ENCODE measurements around the gene TMEM63A.
A peak's percentile ranks its signal among the peaks of the same experiment; 100 is the strongest.

Gene TMEM63A

GRCh38 chr1:225863167-225863566 lies 19.0 kb downstream of the TMEM63A start:
- peak; percentile 35 for DNase-seq

- DNase-seq = no peak
Observed at GRCh38 chr1:225862581-225862950, 19.6 kb downstream of the TMEM63A start.

- DNase-seq = no peak
Observed at GRCh38 chr1:225861834-225862580, 20.2 kb downstream of the TMEM63A start.

GRCh38 chr1:225860876-225861441 lies 21.2 kb downstream of the TMEM63A start:
- DNase-seq = no peak

DNA sequence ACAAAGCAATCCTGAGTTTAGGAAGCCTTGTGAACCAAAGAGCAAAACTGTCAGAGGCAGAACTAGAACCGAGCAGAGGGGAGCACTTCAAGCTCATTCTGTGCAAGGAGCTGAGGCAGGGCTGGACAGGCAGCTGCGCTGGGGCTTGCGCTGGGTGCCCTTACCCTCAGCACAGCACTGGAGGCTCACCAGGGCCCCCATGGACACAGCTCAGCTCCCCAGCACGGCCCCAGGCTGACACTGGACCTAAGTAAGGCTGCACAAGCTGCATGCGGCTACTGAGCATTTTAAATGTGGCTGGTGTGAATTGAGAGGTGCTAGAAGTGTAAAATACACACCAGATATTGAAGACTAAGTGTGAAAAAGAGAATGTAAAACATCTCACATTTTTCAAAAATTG lies 22.1 kb downstream of the TMEM63A start:
- no peak for DNase-seq

DNA sequence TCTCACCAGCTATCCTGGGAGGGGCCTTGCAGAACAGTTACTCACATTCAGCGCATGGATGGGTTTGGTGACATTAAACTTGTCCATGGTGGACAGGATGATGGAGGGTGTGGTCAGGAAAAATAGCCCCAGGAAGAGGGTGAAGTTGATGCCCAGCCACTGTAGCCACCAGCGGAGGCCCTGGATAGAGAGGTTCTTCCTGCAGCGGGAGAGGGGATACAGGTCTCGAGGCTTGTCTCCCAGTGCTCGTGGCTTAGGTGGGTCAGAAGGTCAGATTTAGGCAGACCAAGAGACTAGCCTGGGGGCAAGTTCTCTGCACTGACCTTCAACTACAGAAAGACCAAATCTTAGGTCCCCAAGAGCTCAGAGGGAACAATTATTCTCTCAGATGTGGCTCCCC lies 23.0 kb downstream of the TMEM63A start:
- no peak for DNase-seq

DNA sequence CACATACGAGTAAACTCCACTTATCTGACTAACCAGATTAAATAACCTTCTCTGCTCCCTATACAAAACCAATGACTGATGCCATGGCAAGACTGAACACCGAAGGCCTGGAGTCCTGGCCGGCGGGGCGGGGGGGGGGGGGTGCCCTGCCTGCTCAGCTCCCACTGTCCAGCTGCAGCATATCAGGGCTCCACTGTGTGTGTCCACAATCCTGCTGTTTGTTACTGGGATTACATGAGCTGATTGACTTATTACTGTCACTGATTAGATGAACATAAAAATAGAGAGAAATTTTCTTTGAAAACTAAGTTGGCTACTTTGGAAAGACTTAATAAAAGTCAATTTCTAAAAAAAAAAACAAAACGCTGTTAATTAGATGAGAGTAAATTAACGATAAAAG lies 24.9 kb downstream of the TMEM63A start:
- DNase-seq = no peak

- no peak for DNase-seq
Observed at GRCh38 chr1:225855503-225856300, 26.5 kb downstream of the TMEM63A start.

DNA sequence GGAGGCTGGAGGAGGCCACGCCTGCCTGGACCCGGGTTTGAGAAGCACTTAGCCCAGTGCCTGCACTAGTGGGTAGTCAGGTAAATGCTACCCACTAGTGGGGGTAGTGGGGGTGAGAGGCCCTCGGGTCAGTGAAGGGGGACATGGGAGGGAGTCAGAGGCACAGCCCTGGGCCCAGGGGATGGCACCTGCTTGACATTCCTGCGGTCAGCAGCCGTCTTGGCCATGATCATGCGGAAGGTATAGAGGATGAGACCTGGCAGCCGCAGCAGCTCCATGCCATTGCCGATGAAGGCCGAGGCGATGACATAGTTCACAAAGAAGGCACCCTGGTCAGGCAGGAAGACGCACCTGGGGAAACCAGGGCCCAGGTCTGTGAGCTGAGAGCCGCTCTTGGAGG lies 28.7 kb downstream of the TMEM63A start:
- no peak for DNase-seq

DNA sequence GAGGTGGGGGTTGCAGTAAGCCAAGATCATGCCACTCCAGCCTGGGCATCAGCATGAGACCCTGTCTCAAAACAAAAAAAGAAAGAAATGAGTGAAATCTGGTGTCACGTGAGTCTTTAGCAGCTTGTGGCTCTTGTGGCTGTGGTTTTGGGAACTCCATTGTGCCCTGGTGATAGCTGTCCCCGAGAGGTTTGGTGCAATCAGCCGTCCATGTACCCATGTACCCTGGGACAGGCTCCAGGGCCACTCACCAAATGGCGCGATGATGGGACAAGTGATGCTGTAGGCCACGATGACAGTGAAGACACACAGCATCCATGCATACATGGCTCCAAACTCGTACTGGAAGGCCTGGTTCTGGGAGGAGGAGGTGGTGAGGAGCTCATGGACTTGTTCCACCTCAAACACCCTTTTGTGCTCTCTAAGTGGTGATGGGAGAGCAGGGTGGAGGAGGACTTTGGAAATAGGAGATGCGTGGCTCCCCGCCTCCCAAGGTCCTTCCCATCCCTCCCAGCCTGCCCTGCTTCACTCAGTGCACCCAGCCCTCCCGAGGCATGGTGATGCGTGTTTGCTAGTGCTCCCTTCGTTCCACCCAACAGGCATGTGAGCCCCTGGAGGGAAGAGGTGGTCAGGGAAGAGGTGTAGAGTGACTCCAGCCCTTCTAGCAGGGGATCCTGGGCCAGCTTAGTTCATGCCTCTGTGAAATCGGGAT lies 29.6 kb downstream of the TMEM63A start:
- DNase-seq = no peak

DNA sequence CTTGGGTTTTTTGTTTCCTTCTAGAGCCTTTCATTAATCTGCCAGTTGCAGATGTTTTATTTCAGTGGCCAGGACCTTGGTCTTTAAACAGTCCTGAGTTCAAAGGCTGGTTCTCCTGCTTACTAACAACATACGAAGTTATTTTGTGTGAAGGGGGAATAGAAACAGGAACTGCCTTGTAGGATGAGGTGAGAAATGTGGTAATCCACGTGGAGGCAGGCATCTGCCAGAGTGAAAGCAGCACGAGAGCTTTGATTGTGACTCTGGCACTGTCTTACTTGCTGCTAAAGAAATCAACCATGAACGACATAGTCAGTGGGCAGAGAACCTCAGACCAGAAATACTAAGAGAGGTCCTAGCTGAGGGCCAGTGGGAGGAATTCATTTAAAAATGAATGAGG lies 30.4 kb downstream of the TMEM63A start:
- no peak for DNase-seq

DNA sequence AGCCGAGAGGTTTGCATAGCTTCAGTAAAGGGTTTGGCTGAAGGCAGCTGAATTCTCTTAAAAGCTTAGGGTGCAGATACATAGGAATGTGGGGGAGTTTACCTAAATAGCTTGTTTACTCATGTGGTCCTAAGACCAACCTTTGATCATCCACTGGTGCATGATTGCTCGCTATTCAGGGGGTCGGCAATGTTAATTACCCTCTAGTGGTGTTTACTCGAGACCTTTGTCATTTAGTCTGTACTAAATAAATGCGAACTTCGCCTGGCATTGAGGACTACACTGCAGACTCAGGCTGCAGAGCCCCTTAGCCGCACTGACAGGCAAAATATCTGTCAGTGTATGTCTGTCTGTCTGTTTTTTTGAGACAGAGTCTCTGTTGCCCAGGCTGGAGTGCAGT lies 31.8 kb downstream of the TMEM63A start:
- no peak for DNase-seq

DNA sequence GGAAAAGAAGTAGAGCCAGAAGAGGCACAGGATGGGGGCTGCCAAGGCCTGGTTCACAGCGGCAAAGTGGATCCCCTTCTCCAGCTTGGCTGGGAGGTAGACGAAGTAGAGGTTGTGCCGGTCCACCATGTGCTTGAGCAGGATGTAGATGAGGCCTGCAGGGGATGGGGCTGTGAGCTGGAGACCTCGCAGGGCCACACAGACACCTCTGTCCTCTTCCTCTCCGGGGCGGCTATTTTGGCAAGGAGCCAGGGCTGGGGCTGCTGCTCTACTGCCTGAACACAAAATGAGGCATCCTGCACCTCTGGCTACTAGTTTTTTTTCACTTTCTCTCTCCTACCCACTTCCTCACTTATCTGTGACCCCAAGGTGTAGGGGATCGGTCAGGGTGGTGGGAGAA lies 32.3 kb downstream of the TMEM63A start:
- DNase-seq = no peak

- no peak for DNase-seq
Observed at GRCh38 chr1:225848030-225848955, 33.9 kb downstream of the TMEM63A start.

DNA sequence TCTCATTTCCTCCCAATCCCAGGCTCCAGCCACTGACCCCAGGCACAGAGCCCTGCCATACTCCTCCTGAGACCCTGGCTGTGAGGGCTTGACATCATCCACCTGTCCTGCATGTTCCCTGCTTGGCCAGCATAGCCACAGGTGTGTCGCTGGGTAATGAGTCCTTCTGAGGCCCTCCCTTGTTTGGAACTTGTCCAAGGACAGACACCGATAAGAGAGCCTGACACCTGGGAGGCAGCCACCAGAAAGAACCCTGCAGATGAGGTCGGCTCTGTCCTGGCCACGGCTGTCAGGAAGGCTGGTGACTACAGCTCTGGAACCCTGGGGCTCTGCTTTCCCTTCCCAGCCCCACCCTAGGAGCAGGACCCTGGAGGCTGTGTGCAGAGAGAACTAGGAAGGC lies 34.6 kb downstream of the TMEM63A start:
- no peak for DNase-seq

- DNase-seq = no peak
Observed at GRCh38 chr1:225846331-225847310, 35.6 kb downstream of the TMEM63A start.

GRCh38 chr1:225845571-225846259 lies 36.5 kb downstream of the TMEM63A start:
- DNase-seq = peak; percentile 76

DNA sequence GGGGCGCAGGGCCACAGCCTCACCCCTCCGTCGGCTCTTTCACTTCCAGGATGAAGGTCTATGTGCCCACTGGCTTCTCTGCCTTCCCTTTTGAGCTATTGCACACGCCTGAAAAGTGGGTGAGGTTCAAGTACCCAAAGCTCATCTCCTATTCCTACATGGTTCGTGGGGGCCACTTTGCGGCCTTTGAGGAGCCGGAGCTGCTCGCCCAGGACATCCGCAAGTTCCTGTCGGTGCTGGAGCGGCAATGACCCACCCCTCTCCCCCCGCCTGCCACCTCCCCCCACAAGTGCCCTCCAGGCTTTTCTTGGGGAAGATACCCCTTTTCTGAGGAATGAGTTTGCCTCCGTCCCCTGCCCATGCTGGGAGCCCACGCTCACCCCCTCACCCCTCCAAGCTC lies 37.1 kb downstream of the TMEM63A start:
- DNase-seq = no peak

DNA sequence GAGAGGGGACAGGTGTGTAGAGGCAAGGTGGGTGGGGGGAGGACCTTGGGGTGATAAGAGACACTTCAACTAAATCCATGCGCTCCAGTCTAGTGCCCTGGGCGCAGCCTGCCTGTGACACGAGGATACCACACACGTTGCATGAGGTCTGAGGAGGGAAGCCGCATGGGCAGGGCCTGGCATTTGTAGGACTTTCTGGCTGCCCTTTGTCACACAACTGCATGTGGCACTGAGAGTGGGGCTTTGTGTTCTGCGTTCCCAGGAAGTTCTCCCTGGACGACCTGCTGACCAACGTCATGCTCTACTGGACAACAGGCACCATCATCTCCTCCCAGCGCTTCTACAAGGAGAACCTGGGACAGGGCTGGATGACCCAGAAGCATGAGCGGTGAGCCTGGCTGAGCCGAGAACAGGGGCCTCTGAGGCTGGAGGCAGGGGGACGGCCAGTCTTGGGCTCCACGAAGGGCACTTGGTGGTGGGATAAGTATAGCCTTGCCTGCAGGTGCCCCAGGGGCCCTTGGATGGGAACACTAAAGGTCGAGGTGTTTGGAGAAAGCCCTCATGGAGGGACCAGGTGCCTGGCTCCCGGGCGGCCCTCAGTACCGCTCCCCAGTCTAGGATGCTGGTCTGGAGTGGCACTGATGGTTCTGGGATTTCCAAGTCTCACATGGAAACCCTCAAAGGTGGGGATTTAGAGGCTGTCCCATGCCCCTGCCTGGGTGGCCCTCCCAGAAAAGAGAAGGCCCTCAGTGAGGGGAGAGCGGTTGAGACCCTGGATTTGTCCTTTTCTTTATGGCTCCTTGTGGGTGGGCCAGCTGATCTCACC lies 37.7 kb downstream of the TMEM63A start:
- no peak for DNase-seq

- DNase-seq = no peak
Observed at GRCh38 chr1:225843426-225843795, 38.8 kb downstream of the TMEM63A start.
